Measurements from ENCODE around the gene AGBL4.
"Not testable (repeated sequence)": the region's sequence is repeated elsewhere in the genome, so short reads cannot be mapped to it uniquely, and the experiment has no call there.

The AGBL4 gene

DNA sequence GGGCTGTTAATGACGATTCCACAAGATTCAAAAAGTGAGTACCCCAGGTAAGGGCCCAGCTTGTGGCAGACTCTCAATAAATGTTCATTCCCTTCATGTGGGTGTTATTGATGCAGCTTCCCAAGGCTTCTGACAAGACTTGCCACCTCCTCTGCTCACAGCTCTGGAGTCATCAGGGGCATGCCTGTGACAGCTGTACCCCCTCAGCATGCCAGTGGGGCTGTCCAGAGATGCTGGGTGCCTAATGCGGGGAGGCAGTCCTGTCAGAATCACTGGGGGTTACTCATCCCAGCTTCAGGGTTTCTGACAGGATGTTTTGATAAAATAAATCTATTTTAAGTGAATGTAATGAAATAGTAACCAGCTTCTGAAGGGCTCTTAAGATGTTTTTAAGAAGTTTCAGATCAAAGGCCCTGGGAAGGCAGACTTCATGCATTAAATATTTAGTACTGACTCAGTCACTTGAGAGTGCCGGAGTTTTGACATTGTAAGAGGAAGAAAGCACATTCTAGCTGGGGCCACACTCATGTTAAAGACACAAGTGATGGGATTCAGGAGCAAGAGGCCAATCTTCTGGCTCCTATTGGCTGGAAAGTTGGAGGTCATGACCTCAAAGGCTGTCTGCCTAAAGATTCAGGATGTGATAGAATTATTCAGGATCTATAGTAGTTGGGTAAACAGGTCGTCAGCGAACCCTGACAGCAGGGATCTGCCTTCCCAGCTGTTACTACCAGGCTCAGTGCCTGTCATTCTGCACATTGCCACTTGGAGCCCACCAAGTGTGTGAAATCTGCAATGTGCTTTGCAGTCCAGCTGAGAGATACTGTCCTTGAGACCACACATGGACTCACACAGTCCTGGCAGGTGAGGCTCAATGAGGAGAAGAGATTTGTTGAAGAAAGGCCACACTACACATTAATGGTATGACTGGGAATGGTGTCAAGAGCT lies 1007.5 kb downstream of the AGBL4 start:
- DNase-seq, result peak; percentile 88

DNA sequence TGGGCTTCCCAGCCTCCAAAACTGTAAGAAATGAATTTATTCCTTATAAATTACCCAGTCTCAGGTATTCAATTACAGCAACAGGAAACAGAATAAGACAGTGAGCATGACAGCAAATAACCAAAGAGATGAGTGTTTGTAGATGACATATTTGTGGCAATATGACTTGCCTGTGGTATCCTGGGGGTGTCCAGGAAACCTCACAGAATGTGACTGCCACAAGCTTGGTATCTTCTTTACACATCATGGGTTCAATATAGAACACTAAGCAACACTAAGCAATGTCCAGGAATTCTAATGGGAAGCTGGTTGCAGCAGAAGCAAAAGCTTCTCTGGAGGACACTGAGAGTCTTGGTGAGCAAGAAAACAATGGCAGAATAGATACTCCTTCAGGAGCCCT lies 1010.7 kb downstream of the AGBL4 start:
- DNase-seq, result no peak

DNA sequence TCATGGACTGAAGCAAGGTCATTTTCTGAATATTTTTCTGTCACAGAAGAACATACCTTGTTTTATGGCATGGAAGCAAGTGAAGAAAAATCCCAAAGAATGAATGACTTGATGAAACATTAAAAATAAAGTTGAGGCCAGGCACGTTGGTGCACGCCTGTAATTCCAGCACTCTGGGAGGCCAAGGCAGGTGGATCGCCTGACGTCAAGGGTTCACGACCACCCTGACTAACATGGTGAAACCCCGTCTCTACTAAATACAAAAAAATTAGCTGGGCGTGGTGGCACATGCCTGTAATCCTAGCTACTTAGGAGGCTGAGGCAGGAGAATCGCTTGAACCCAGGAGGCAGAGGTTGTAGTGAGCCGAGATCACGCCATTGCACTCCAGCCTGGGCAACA lies 1020.8 kb downstream of the AGBL4 start:
- DNase-seq, result not testable (repeated sequence)

DNA sequence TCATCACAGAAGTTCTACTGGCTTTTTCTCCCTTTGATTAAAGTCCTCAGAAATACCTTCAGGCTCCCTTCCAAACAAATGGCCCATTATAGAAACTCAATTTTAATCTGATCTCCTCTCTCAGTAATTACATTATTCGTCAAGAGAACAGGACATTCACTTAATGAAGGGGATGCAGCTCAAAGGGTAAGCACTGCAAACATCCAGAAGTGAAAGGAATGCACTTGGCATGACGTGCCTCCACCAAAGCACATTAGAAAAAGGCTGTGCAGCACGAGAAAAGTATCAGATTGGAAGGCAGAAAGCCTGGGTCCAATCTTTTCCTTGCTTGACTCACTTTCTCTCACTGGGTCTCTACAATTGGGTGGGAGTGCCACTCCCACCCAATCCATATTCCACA lies 1024.4 kb downstream of the AGBL4 start:
- no peak for DNase-seq

DNA sequence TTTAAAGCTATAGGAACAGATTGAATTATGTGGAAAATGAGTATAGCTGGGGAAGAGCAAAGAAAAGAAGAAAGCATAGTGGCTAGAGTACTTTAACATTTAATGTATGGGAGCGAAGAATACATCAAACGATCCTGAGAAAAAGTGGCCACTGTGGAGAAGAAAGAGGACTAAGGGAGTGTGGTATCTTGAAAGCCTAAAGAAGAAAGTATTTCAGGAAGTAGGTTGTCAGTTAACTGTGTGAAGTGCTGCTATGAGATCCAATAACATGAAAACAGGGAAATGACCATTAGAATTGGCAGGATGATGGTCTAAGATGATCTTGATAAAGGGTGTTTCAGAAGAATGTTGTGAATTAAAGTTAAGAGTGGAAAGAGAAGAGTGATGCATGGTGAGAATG lies 1027.4 kb downstream of the AGBL4 start:
- no peak for DNase-seq

DNA sequence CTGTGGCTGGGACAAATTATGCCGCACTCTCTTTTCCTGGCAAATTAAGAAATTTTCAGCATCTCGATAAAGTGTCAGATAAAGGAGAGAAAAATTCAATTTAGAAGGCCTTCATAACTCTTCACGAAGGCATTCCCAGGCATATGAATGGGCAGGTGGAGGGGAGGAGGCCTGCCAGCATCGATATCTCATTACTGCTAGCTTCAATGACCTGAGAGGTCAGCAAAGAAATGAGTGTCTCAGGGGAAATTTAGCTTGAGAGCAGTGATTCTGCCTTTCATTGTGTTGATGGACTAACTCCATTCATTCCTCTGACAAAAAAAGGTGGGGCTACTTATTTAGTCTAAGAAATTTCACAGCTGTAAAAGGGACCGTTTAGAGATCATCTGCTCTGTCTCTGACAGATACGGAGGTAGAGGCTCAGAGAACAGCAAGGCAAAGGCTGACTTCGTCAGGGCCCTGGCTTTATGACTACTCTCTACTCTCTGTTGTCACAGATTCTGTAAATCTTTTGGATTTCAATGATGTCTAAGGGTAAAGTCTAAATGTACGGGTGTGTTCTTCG lies 1035.0 kb downstream of the AGBL4 start:
- DNase-seq, result no peak

DNA sequence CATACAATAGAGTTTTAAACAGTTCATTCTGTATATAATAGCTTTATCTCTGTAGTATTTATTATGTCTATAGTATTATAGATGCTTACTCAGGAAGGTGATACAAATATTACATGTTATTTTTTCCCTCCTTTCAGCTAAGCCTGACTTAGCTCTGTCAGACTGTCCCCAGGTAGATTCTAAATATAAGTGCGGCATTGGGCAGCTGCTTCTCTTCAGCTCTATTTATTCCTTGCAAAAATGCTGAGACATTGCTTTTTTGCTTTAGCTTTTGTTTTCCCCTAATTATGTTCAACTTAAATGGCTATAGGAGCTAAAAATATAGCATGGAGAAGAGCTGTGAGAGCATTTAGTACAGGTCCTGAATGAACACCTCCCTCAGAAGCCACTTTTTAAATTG lies 1043.8 kb downstream of the AGBL4 start:
- DNase-seq, result no peak

DNA sequence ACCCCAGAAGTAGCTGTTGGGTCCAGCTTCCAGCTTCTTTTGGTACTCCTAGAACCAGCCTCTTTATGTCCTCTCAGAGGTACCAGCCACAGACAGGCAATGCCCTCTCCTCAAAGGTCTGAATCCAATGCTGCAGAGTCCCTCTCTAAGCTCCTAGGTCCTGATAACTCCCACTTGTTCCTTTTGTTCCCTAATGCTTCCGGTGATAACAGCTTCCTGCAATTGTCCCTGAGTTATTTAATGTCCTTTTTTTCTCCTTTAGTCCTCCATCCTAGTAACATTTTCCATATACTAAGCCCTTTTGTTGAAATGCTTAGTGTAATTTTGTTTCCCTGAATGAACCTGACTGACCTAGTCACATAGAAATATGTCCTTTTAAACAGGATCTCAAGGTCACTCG lies 1045.3 kb downstream of the AGBL4 start:
- DNase-seq, result no peak

DNA sequence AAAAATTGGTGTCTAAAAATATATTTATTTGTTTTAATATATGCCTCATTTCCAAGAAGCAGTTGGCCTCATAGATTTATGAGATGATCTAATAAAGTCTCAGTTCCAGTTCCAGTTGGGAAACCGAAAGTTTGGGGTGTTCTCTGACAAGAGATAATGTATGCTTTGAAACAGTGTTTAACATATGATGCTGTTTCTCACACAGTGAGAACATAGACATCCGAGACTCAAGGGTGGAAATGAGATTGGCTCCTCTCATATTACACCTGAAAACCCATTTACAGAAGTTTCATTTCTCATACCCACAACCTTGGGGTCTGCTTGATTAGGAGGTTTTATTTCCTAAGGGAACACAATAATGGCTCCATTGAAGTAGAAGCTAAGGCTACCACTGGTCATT lies 1046.5 kb downstream of the AGBL4 start:
- no peak for DNase-seq

DNA sequence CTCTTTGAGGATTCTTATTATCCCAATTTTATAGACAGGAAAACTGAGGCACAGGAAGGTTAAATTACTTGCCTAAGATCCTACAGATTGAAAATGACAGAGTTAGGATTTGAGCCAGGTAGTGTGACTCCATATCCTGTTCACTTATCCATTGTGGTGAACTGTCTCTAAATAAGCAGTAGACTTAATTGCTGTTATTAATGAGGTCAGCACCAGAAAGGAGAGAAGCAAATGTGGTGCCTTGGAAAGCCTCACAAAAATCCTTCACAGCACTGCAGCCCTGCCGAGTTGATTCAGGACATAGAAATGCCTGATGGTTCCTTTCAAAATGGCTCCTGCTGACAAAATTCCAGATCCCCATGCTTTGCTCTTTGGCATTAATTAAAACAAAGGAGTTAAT lies 1053.8 kb downstream of the AGBL4 start:
- no peak for DNase-seq

DNA sequence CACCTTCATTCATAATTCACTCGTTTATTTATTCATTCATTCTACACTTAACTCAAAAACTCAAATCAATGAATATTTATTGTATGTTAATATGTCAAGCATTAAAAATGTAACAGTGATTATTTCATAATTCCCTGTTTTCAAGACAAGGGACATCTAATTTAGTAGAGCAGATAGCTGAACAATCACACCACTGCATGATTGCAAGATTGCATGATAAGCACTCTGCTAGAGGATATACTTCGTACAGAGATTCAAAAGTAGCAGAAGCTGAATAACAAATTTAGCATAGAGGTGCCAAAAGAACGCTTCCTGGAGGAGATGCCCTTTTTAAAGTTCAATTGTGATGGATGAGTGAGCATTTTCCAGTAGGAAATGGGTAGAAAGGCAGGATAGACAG lies 1056.4 kb downstream of the AGBL4 start:
- DNase-seq, result no peak

DNA sequence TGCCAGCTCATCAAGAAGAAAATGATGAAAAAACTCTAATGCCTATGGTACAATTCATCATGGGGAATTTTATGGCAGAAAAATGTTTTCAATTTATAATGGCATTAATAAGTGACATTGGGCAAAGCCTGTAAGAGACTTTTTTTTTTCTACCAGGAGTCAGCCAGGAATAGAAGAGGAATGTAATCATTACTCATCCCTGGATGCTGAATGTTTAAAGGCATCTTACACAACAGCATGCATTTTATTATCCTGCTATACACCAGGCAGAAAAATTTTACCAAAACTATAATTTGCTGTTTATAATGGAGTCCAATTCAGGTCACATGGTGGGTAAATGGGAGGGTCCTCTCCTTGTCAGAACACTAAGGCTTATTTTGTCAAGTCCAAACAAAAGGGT lies 1057.2 kb downstream of the AGBL4 start:
- no peak for DNase-seq

DNA sequence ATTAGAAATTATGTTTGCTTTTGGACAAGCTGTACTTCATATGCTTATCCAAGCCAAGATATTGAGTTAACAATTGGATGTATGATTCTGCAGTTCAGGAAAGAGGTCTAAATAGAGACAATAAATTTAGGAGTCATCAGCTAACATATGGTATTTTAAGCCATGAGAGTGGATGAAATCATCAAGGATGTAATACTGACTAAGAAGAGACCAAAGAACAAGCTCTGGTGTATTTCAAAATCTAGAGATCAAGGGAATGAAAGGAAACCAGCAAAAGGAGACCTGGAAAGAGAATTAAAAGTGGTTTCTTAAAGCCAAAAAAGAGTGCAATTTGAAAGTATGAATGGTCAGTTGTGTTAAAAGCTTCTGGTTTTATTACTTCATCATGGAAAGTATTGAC lies 1063.4 kb downstream of the AGBL4 start:
- no peak for DNase-seq

DNA sequence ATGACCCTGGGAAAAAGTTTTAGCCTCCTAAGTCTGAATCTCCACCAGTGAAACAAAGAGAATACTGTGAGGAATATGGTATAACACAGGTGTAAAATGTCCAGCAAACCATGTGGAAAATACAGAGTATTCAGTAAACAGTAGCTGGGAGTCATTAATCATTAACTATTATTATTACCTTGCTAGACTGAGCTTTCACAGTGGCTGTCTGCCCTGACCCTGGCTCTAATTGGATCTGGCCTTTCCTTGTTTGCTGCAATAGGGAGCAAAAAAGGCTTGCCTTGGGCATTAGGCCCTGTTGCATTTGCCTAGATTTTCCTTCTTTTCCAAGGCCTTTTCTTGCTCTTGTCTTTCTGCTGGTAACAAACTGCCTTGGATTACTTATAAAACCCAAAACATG lies 1068.0 kb downstream of the AGBL4 start:
- no peak for DNase-seq

DNA sequence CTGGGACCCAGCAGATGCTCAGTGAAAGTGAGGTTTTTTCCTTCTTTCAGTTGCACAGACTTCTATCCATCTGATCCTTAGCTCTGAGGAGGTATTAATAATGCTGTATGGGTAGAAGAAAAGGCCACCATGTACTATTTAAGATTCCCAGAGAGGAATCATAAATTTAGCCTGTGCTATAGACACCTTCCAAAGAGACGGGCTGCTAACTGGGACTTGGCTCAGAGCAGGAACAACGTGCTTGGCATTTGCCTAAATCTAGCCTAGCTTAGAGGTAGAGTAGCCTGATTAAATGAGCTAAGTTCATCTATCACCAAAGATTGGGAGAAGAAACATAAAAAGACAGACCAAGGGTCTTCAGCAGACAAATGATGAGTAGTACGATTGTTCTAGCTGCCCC lies 1070.1 kb downstream of the AGBL4 start:
- DNase-seq, result no peak

DNA sequence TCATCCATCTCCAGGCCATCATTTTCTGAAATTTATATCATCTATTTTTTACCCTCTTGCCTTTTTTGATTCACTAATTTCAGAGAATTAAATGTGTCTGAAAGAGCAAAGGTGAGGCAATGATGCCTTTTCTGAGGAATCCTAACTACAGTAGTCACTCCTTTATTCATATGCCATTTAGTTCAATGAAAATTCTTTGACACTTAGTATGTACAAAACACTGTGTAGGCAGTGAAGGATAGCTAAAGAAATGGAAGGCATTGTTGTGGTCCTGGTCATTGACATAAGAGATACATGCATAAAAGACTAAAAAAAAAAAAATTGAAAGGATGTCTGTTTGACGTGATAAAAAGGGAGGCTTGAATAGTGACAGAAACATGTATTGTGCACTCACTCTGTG lies 1075.2 kb downstream of the AGBL4 start:
- DNase-seq, result no peak

DNA sequence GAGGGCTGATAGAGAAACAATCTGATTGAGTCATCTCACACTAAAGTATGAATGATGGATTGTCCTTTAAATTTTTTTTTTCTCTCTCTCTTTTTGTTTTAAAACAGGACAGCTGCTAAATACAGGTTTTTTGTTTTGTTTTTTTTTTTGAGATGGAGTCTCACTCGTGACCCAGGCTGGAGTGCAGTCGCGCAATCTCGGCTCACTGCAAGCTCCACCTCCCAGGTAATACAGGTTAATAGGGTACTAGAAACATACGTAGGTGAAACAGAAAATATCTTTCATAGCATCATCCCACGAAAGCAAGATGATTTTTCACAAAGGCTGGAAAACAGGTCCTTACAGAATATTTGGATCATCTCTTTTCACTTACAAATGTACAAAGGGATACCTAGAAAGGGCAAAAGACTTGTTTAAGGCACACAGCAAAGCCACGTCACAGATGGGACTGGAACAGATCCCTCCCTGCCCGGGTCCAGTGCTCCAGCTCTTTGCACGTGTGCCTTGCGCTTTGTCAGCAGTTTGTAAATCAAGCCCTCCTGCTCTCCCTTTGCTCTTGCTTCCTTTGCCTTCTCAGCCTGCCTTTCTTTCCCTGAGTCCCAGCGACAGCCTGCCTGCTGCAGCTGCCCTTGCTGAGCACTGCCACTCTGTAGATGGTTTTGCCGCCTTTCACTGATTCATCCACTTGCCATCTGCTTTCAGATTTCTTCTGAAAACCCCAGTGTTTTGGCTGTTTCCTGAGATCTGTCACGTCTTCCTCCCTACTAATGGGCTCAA lies 1075.8 kb downstream of the AGBL4 start:
- peak; percentile 91 for DNase-seq

DNA sequence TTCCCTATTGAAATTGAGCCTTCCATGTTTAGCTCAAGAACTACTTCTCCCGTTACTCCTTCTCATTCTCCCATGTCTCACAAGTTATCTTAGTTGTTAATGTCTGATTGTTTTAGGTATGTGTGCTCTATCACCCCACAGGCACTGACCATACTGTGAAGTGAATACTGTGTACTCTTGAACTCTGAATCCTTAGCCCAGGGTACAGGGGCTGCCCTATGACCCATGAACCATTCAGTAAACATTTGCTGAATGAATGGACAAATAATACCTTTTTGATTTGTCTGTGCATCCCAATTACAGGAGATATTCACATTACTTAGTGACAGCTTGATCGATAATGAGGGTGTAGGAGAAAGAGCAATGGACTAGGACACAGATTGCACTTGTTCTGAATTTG lies 1077.7 kb downstream of the AGBL4 start:
- DNase-seq, result no peak

DNA sequence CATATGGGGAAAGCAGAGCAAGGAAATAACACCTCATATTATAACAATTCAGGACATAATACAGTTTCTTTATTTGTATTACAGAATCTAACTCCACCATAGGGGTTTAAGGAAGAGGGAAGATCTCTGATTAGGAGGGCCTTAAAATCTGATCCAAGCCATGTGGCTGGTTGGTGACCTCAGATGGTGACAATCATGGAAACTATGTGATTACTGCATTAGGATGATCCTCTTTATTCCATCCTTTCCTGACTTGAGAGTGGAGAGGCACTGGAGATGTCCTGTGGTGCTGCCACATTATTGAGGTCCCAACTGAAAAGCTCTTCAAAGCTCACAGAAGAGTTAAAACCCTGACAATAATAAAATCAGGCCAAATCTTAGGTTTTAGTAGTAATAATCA lies 1078.9 kb downstream of the AGBL4 start:
- DNase-seq, result no peak

DNA sequence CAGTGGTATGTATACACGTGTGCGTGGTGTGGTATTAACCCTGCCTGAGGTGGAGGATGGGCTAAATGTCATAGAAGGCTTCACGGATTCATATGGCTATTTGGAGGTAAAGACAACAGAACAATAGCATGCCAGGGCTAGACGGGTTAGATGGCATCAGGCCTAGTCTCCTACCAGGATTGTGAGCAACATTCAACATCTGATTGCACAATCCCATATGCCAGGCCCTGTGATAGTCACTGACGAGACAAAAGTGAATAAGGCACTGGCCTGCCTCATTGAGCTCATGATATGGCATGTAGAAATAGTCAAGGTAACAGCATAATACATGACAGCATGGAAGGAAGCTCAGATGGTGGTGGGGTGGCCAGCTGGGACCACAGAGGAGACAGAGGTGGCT lies 1079.9 kb downstream of the AGBL4 start:
- no peak for DNase-seq

DNA sequence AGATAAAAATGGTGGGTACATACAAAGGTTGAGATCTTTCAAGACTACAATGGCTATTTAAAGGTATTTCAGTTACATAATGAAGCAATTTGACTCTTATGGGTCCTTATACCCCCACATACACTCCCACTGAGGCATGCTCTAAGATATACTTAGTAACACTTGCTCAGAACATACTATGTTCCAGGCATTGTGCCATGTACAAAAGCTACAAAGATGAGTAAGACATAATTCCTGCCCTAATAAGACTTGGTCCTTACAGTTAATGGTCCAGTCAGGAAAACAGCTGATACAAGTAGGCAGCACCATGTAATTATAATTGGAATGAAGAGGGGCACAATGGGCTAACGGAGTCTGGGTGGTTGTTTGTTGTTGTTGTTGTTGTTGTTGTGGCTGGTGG lies 1080.4 kb downstream of the AGBL4 start:
- no peak for DNase-seq

DNA sequence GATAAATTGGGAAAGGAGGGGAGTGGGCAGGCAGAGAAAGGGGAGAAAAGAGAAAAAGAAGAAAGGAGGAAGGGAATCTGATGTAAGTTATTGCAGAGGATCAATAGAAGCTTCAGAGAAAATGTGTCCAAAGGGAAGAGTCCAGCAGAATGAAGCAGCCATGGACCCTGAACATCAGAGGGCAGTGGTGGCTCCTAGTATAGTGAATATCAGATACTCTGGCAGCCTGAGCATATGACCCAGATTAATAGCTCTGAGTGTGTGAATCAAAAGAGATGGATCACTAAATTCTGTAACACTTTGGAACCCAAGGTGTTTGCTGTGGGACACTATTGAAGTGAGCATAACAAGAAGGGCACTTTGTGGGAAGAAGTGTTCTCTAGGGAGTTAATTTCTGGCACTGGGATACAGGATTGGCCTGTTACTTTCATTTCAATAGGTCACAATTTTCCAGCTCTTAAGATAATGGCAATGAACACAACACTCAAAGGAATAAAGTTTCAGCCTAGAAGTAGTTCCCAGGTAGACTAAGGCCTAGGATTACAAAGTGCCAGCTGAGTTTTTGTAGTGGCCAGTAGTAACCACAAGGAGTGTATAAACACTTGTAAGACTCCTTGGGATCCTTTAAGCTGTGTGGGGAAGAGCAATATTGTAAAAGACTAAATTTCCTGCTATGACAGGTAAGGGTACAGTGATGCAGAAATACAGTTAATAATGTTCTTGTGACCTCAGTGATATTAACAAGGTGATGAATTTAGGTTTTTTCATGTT lies 1082.6 kb downstream of the AGBL4 start:
- no peak for DNase-seq

DNA sequence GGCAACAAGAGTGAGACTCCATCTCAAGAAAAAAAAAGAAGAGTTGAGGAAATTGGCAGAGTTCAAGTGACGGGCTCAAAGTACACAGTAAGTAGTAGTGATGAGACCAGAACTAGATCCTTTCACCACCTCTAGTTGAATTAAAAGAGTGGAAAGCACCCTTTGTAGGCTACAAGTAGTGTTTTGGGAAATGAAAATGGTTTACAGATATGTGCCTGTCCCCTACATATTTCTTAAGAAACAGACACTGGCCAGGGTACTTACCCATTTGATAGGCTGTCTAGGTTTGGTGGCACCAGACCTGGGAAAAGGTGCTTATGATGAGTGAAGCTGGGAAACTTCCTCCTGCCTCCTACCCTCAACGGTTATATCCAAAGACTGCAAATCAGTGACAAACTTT lies 1083.4 kb downstream of the AGBL4 start:
- no peak for DNase-seq

Data from NCI-H1694 treated with DMSO at 0.1 percent for 48 hours (cell line).